Lower leg skin (tissue), 4 donors: ENCODE data around the gene LRFN3. TPM values are rescaled to one million over a fixed set of nuclear protein-coding genes. Genes with fewer than 3 reads are reported as not detected.

Source experiments
- DNase-seq, 2 donors: peaks; one replicate each; pipeline ENCODE4 v3.0.0-alpha.2; 2019; ENCODE audit warnings: low spot score in 2 of 2
- H3K4me3 ChIP-seq: fragments of 200-600 bp; sonication (generic); 2 replicates; pipeline ENCODE4 v1.5.1; 2017; ENCODE audit warnings: mild to moderate bottlenecking, low read depth; ENCODE audit not compliant: poor library complexity, severe bottlenecking
- CTCF ChIP-seq, 3 donors: fragments of 450-650 bp; IDR thresholded peaks; one replicate each; pipeline ENCODE4 v1.5.1; 2016; ENCODE audit warnings: antibody characterized with exemption in 3 of 3, mild to moderate bottlenecking in 3 of 3, moderate library complexity in 2 of 3
- POLR2A ChIP-seq, 2 donors: fragments of 450-650 bp; IDR thresholded peaks; one replicate each; pipeline ENCODE4 v1.6.1; 2016 to 2017; ENCODE audit warnings: antibody characterized with exemption in 2 of 2, mild to moderate bottlenecking in 1 of 2, moderate library complexity in 1 of 2
- WGBS, 2 donors: methylation state at CpG; one replicate each; pipeline ENCODE4 v1.1.5; 2018; 5-methylcytosine and 5-hydroxymethylcytosine counted together
- intact Hi-C: fragments of 100-400 bp; cut with DNase I; formaldehyde crosslinking; loops from one replicate; pipeline ENCODE4 v1.15.0; 2023; ENCODE audit warnings: low total_unique reads
- total RNA-seq, 4 donors: library from RNA; depleted of rRNA; stranded (reverse); fragments of >200 nt; gene quantifications; one replicate each; pipeline ENCODE4 v1.1.0, GENCODE V29; 2016

LRFN3 gene
- total RNA-seq, 4 donors from 2014 or later, result 6.8 to 17.9 (median 11.4) TPM

- no peak overlapping the region for H3K4me3 ChIP-seq
- TF ChIP-seq POLR2A (IDR thresholded peaks at IDR 0.05) (no peak), CTCF (IDR thresholded peaks at IDR 0.05) (no peak)
- intact Hi-C loops, result no loop called here
- WGBS, 2 donors, result 2% methylated on average over 16 to 24 of the region's 24 CpGs
- peak; percentile 83 to 95 for DNase-seq
Observed at GRCh38 chr19:35903550-35904179, 32.5 kb upstream of the LRFN3 start.

- 86 to 87% methylated on average over 10 of the region's 10 CpGs for WGBS, 2 donors
- intact Hi-C loops, result no loop called here
- no peak for DNase-seq
- TF ChIP-seq POLR2A (IDR thresholded peaks at IDR 0.05) (no peak), CTCF (IDR thresholded peaks at IDR 0.05) (no peak)
- H3K4me3 ChIP-seq, result no peak overlapping the region
Observed at GRCh38 chr19:35904311-35905068, 31.7 kb upstream of the LRFN3 start.

GRCh38 chr19:35905178-35905727 is 30.9 kb upstream of the LRFN3 start:
- H3K4me3 ChIP-seq, result no peak overlapping the region
- 73 to 79% methylated on average over 6 of the region's 6 CpGs for WGBS, 2 donors
- DNase-seq, result no peak
- intact Hi-C loops, result no loop called here
- no peak for TF ChIP-seq POLR2A (IDR thresholded peaks at IDR 0.05)
- TF ChIP-seq CTCF (IDR thresholded peaks at IDR 0.05), result no peak

GRCh38 chr19:35907377-35907745 is 28.8 kb upstream of the LRFN3 start:
- 55 to 57% methylated on average over 12 of the region's 12 CpGs for WGBS, 2 donors
- DNase-seq, result no peak
- peak overlapping the region; percentile 13 for H3K4me3 ChIP-seq
- intact Hi-C loops, result no loop called here
- TF ChIP-seq POLR2A (IDR thresholded peaks at IDR 0.05) (no peak), CTCF (IDR thresholded peaks at IDR 0.05) (no peak)

GRCh38 chr19:35908010-35908441 is 28.1 kb upstream of the LRFN3 start, which contains the start of gene TYROBP:
Gene TYROBP (minus strand): TSS chr19:35908295. CDS start chr19:35908228, 67 bp downstream.
- peak within 1 kb of the TSS; percentile 13 for H3K4me3 ChIP-seq
- WGBS, 2 donors, result 65 to 73% methylated on average over 9 of the region's 9 CpGs
- DNase-seq, result peak in 1 of 2 donors; percentile 27
- TF ChIP-seq CTCF (IDR thresholded peaks at IDR 0.05) (no peak), POLR2A (IDR thresholded peaks at IDR 0.05) (no peak)
- intact Hi-C loops, result no loop called here
